ENCODE measurements around the gene PRSS33.

The PRSS33 gene

DNA sequence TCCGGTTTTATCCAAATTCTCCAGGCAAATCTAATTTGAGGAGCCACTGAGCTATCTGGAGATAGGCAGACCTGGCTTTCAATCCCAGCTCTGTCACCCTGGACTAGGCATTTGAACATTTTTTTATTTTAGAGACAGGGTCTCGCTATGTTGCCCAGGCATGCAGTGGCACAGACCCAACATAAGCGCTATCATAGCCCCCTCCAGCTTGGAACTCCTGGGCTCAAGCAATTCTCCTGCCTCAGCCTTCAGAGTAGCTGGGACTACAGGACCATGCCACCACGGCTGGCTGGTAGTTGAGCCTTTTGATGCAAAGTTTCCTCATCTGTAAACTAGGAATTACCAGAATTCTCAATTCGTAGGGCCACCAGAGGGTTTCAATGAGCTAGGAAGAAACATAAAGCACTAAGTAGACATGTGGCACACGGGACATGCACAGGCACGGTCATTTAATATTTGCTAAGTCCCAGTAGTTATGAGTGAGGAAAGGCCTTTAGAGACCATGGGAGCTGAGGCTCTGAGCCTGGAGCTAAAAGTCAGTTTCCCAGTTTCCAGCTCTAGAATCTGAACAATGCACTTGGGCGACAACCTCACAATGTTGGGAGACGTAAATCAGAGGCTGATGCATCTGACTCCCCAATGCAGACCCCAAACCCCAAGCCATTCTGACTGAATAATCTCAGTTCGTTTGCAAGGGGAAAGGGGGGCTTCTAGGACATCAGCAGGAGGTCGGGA lies 11.4 kb downstream of the PRSS33 start:
- DNase-seq: no peak

DNA sequence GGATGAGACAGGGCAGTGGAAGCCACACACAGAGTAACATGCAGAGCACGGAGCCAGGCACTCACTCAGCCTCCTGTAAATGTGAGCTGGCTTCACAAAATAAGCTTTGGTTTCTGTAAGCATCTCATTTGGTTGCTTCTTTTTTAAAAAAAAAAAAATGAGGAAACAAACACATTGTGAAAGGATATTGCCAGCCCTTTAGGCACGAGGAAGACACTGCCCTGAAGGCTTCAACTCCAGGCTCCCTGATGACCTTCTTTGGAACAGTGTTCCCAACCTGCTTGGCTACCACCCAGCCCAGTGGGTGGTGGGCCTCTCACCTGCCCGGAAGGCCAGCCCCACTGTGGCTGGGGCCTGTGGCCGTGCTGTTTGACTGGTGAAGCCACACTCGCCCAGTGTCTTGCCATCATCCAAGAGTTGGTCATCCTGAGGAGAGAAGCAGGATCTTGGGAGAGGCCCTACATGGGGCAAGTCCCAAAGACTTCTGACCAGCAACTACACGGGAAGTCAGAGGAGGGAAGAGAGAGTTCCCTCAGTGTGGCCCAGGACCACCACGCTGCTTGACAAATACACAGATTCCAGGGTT lies 12.1 kb downstream of the PRSS33 start:
- DNase-seq: no peak

DNA sequence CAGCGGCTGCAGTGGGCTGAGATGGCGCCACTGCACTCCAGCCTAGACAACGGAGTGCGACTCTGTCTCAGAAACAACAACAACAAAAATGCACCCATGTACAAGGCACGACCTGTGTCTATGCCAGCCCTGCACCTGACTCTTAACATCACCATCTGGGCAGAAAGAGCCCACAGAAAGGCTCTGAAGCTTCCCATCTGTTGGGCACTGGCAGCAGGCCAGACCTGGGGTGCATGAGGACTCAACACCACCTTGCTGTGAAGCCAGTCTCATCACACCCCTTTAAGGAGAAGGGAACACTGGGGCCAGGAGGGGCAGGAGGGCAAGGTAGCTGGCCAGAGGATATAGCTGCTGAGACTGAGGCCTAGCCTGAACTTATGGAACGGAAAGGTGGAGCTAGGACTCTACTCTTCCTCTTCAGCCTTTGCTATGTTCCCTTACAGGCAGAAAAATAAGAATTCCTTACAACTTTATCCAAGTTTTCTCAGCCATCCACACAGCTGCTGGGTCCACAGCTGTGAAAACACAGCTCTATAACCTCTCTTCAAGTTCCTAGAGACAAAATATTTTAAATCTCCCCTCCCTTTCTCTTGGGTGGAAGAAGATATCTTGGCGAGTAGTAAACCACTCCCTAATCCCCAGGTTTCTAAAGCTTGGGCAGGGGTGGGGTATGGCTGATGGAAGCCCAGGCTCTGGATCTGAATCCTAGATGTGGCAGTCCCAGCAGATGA lies 13.0 kb downstream of the PRSS33 start:
- DNase-seq: no peak

DNA sequence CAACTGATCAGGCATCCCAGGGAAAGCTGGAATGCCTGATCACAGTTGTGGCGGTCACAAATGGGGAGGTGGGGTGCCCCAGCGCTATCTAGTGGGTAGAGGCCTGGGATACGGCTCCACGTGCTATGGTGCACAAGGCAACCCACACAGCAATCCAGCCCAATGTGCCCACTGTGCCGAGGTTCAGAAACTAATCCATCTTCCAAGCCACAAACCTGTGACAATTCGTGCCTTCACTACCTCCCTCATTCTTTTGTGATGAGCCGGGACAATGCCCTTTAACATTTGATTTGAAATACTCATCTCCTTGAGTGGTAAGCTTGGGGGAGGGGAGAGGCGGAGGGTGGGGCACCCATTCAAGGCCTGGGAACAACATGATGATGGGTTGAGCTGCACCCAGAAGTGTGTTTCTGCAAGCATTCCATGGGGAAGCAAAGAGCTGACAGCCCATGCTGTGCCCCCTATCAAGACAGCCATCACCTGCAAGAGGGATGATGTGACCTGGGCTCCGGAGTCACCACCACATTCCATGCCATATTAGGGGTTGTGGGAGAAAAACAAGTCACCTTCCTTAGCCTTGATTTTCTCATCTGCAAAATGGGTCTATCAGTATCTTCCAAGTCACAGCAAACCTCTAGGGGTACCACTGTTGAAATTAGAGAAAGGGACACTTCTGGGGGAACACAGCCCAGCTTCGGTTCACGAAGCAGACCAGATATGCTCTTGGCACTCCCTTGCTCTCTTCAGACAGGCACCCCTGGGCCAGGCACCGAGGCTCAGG lies 14.0 kb downstream of the PRSS33 start:
- no peak for DNase-seq

DNA sequence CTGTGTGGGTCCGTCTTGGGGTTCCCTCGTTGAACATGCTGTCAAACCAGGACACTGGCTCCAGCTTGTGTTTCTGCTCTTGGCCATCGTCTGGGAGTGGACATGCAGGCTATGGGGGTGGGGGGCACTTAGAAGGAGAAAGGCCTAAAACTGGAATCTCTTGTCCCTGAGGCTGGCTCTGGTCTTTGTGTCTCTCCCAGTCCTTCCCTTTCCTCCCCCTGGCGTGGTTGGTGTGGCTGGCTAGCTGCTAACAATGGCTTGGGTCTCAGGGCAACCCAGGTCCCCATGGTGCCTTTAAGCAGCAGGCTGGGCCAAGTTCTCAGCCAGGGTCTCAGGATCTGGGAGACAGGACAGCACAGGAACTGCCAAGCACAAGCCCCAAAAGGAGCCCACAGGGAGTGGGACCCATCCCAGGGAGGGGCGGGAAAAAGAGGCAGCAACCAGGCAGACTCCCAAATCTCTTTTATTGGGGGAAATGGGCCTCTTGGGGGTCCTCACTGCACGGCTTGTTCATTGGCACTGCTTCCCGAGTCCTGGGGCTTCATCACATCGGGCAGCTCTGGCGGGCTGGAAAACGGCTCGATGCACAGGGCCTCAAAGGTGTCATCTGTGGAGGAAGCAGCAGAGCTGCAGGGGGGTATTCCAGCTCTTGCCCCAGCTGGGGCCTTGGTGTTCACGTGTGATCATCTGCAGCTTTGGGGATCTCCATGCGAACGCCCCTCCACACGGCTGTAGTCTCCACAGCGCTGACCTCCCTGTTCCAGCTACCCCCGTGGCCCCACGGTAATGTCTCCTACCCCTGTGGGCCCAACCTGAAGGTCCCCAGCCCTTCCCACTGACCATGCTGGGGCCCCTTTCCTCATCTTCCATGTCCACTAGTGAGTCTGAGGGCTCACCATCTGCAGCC lies 15.6 kb downstream of the PRSS33 start:
- no peak for DNase-seq

DNA sequence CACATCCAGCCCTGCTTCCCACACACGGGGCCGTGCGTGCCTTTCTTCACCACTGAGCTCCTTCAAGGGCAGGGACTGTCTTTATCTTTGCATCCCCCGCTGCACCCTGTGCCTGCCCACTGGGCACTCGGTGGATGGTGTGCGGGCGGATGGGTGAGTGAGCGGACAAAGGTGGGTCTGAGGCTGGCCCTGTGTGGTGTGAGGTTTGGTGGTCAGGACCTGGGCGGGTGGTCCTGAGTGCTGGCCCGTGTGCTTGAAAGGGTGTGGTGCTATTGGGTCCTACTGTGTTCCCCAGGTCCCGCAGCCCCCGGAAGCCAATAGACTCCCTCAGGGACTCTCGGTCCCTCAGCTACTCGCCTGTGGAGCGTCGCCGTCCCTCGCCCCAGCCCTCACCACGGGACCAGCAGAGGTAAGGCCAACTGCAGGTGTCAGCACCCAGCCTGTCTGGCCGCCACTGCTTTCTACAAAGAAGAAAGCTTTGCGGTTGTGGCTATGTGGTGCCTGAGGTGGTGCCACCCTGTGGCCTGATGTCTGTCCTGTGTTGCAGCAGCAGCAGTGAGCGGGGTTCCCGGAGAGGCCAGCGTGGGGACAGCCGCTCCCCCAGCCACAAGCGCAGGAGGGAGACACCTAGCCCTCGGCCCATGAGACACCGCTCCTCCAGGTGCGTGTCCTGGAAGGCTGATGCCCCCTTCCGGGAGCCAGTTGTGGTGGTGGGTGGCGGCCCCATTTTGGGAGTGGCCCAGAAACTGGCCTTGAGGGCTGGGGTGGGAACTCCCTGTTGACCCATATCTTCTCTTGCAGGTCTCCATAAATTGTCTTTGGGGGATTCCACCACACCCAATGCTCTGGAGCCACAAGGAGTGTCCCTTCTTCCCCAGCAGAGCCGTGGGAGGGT lies 17.1 kb downstream of the PRSS33 start:
- DNase-seq: no peak

DNA sequence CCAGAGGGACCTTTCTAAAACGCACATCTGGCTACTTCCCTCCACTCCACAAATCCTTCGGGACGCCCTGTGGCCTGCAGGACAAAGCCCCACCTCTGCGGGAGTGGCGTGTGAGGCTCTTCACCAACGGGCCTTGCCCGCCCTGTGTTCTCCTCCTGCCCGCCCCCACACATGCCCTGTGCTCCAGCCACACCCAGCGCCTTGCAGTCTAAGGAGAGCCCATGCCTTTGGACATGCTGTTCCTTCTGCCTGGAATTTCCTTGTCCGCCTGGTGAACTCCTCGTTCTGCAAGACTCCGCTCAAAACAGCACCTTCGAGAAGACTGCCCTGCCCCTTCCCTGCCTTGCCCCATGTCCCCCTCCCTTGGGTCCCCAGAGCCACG lies 17.7 kb downstream of the PRSS33 start:
- no peak for DNase-seq

DNA sequence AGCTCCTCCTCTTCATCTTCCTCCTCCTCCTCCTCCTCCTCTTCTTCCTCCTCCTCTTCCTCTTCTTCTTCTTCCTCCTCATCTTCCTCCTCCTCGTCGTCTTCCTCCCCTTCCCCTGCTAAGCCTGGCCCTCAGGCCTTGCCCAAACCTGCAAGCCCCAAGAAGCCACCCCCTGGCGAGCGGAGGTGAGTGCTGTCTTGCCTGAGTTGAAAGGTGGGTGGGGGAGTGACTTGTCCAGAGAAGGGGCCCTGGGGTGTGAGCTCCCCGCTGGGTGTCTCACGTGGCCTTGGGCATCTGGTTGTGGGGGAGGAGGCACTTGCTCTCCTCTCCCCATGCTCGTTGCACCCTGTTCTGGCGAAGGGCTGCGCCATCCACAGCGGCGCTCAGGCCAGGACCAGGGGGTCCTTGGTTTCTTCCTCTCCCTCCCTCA lies 18.2 kb downstream of the PRSS33 start:
- no peak for DNase-seq

DNA sequence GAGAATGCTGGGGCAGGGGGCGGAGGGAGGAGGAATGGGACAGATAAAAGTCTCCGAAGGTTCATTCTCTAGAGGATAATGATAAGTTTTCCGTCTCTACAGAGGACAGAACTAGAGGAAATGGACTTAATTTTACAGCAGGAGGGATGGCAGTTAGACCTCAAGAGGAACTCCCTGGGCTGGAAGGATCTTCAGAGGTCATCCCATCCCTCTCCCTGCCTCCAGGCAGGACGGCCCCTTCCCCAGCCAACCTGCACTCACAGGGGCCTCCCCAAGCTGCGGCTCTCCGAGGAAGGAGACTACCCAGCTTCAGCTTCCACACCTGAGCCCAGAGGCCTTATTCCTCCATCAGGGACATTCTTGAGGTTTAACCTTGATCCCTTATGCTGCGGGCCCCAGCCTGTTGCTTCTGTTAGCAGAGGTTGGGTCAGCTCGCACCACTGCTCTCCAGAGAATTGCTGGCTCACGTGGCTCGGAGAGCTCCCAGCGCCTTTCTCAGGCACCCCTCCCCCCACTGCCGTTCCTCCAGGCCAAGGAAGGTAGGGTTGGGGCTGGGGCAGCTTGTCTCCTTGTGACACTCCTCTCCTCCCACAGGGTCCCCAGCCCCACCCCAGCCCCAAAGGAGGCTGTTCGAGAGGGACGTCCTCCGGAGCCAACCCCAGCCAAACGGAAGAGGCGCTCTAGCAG lies 18.8 kb downstream of the PRSS33 start:
- DNase-seq: no peak

DNA sequence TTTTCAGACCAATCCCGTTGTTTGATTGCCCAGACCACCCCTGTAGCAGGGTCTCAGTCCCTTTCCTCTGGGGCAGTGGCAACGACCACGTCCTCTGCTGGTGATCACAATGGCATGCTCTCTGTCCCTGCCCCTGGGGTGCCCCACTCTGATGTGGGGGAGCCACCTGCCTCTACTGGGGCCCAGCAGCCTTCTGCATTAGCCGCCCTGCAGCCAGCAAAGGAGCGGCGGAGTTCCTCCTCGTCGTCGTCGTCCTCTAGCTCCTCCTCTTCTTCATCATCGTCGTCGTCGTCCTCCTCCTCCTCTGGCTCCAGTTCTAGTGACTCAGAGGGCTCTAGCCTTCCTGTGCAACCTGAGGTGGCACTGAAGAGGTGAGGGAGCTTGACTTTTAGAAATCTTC lies 19.5 kb downstream of the PRSS33 start:
- DNase-seq: no peak

DNA sequence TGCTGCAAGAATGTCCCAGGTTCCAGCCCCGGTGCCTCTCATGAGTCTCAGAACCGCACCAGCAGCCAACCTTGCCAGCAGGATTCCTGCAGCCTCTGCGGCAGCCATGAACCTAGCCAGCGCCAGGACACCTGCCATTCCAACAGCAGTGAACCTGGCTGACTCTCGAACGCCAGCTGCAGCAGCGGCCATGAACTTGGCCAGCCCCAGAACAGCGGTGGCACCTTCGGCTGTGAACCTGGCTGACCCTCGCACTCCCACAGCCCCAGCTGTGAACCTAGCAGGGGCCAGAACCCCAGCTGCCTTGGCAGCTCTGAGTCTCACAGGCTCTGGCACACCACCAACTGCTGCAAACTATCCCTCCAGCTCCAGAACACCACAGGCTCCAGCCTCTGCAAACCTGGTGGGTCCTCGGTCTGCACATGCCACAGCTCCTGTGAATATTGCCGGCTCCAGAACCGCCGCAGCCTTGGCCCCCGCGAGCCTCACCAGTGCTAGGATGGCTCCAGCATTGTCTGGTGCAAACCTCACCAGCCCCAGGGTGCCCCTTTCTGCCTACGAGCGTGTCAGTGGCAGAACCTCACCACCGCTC lies 20.1 kb downstream of the PRSS33 start:
- DNase-seq: no peak

DNA sequence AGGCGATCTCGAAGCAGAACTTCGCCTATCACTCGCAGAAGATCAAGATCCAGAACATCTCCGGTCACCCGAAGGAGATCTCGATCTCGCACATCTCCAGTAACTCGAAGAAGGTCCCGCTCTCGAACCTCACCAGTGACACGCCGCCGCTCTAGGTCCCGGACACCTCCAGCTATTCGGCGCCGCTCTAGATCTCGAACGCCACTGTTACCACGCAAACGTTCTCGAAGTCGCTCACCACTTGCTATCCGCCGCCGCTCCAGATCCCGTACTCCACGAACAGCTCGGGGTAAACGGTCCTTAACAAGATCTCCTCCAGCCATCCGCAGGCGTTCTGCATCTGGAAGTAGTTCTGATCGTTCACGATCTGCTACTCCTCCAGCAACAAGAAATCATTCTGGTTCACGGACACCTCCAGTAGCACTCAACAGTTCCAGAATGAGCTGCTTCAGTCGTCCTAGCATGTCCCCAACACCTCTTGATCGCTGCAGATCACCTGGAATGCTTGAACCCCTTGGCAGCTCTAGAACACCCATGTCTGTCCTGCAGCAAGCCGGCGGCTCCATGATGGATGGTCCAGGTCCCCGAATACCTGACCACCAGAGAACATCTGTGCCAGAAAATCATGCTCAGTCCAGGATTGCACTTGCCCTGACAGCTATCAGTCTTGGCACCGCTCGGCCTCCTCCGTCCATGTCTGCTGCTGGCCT lies 20.8 kb downstream of the PRSS33 start:
- DNase-seq: no peak

DNA sequence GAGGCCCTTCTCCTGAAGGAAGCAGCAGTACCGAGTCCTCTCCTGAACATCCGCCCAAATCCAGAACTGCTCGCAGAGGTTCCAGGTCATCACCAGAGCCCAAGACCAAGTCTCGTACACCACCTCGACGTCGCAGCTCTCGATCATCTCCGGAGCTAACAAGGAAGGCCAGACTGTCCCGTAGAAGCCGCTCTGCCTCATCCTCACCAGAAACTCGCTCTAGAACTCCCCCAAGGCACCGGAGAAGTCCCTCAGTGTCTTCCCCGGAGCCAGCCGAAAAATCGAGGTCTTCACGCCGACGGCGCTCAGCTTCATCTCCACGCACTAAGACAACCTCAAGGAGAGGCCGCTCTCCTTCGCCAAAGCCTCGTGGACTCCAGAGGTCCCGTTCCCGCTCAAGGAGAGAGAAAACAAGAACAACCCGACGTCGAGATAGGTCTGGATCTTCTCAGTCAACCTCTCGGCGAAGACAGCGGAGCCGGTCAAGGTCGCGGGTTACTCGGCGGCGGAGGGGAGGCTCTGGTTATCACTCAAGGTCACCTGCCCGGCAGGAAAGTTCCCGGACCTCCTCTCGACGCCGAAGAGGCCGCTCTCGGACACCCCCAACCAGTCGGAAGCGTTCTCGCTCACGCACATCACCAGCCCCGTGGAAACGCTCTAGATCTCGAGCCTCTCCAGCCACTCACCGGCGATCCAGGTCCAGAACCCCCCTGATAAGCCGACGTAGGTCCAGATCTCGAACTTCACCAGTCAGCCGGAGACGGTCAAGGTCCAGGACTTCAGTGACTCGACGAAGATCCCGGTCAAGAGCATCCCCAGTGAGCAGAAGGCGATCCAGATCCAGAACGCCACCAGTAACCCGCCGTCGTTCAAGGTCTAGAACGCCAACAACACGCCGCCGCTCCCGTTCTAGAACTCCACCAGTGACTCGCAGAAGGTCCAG lies 21.6 kb downstream of the PRSS33 start:
- no peak for DNase-seq

DNA sequence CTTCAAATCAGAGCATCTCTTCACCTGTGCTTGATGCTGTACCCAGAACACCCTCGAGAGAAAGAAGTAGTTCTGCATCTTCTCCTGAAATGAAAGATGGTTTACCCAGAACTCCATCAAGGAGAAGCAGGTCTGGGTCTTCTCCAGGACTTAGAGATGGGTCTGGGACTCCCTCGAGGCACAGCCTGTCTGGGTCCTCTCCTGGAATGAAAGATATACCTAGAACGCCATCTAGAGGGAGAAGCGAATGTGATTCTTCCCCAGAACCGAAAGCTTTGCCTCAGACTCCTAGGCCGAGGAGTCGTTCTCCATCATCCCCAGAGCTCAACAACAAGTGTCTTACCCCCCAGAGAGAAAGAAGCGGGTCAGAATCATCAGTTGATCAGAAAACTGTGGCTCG lies 22.6 kb downstream of the PRSS33 start:
- DNase-seq: no peak

DNA sequence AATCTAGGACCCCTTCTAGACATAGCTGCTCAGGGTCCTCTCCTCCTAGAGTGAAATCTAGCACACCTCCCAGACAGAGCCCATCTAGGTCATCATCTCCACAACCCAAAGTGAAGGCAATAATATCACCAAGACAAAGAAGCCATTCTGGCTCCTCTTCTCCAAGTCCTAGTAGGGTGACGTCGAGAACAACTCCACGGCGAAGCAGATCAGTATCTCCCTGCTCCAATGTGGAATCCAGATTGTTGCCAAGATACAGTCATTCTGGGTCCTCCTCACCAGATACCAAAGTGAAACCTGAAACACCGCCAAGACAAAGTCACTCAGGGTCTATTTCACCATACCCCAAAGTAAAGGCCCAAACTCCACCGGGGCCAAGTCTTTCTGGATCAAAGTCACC lies 24.2 kb downstream of the PRSS33 start:
- DNase-seq: no peak

DNA sequence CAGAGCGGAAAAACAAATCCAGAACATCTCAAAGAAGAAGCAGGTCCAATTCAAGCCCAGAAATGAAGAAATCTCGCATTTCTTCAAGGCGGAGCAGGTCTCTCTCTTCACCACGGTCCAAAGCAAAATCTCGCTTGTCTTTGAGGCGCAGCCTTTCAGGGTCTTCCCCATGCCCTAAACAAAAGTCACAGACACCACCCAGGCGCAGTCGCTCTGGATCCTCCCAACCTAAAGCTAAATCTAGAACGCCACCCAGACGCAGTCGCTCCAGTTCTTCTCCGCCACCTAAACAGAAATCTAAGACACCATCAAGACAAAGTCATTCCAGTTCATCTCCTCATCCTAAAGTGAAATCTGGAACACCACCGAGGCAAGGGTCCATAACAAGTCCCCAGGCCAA lies 24.6 kb downstream of the PRSS33 start:
- DNase-seq: no peak

DNA sequence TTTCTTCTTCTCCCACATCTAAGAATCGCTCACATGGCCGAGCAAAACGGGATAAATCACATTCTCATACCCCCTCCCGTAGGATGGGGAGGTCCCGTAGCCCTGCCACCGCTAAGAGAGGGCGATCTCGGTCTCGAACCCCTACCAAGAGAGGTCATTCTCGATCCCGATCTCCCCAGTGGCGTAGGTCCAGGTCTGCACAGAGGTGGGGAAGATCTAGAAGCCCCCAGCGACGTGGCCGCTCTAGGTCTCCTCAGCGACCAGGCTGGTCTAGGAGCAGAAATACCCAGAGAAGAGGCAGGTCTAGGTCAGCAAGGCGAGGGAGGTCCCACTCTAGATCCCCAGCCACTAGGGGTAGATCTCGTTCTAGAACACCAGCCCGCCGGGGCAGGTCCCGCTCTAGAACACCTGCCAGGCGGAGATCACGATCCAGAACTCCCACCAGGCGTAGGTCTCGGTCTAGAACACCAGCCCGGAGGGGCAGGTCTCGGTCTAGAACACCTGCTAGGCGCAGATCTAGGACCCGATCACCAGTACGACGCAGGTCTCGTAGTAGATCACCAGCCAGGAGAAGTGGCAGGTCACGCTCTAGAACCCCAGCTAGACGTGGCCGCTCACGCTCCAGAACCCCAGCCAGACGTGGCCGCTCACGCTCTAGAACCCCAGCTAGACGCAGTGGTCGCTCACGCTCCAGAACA lies 25.3 kb downstream of the PRSS33 start:
- no peak for DNase-seq

DNA sequence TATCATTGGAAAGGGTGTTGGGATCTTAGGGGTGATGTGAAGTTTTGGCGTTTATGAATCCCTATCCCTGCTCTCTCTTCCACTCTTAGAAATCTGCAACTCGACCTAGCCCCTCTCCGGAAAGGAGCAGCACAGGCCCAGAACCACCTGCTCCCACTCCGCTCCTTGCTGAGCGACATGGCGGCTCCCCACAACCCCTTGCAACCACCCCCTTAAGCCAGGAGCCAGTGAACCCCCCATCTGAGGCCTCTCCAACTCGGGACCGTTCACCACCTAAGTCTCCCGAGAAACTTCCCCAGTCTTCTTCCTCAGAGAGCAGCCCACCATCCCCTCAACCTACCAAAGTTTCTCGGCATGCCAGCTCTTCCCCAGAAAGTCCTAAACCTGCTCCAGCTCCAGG lies 25.9 kb downstream of the PRSS33 start:
- no peak for DNase-seq
